GM12864 (cell line): ENCODE data around the gene PDE4B.

Source experiments
- DNase-seq: peaks from one replicate; pipeline ENCODE4 v3.0.0-alpha.2; 2011; ENCODE audit warnings: low read depth
- H3K4me3 ChIP-seq: 2 replicates; pipeline ENCODE4 v1.5.1; 2011; ENCODE audit warnings: mild to moderate bottlenecking, low read depth, low read length, control low read depth
- CTCF ChIP-seq: IDR thresholded peaks from 2 replicates; pipeline ENCODE4 v1.5.1; 2011; ENCODE audit warnings: low read depth, mild to moderate bottlenecking, moderate library complexity, low read length, control low read depth, inconsistent platforms; ENCODE audit errors: missing control alignments

The PDE4B gene

GRCh38 chr1:66160719-66161118 is 368.0 kb downstream of the PDE4B start:
- DNase-seq: no peak
- H3K4me3 ChIP-seq: no peak overlapping the region
- no peak for TF ChIP-seq CTCF

- no peak for TF ChIP-seq CTCF
- no peak for DNase-seq
- H3K4me3 ChIP-seq: no peak overlapping the region
Observed at GRCh38 chr1:66166753-66167152, 374.1 kb downstream of the PDE4B start.

GRCh38 chr1:66167267-66167666 is 374.6 kb downstream of the PDE4B start:
- no peak for TF ChIP-seq CTCF
- no peak for DNase-seq
- no peak overlapping the region for H3K4me3 ChIP-seq

- no peak for DNase-seq
- no peak for TF ChIP-seq CTCF
Observed at GRCh38 chr1:66168467-66168887, 375.8 kb downstream of the PDE4B start.

GRCh38 chr1:66168948-66169671 is 376.4 kb downstream of the PDE4B start:
- DNase-seq: no peak
- H3K4me3 ChIP-seq: no peak overlapping the region
- no peak for TF ChIP-seq CTCF

More at GRCh38 chr1:66168467-66168887, 375.8 kb downstream of the PDE4B start:
- H3K4me3 ChIP-seq: no peak overlapping the region

- TF ChIP-seq CTCF: no peak
- H3K4me3 ChIP-seq: no peak overlapping the region
- DNase-seq: no peak
Observed at GRCh38 chr1:66172272-66172671, 379.6 kb downstream of the PDE4B start.

GRCh38 chr1:66175098-66175497 is 382.4 kb downstream of the PDE4B start:
- DNase-seq: no peak
- TF ChIP-seq CTCF: no peak
- H3K4me3 ChIP-seq: no peak overlapping the region
